ENCODE results near the gene MGAT5.

DNA sequence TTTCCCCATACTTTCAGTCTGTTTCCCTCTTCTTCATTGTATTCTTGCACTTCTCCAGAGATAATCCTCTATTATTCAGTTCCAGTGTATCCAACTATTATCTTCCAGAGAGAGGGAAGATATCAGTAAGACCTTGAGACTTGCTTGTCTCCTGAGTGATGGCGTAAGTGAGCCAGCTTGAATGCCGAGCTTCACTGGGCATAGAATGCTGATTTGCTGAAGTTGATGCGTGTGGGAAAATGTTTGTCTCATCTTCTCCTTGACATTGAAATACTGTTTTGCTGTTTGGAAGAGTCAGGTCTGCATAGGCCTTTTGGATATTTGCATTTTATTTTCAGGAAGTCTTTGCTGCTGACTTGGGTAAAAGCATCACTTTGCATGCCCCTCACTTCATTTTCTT, 41.1 kb upstream of the MGAT5 start:
- TF ChIP-seq POLR2A (IDR thresholded peaks at IDR 0.05) = no peak
- TF ChIP-seq, protein P1, sequence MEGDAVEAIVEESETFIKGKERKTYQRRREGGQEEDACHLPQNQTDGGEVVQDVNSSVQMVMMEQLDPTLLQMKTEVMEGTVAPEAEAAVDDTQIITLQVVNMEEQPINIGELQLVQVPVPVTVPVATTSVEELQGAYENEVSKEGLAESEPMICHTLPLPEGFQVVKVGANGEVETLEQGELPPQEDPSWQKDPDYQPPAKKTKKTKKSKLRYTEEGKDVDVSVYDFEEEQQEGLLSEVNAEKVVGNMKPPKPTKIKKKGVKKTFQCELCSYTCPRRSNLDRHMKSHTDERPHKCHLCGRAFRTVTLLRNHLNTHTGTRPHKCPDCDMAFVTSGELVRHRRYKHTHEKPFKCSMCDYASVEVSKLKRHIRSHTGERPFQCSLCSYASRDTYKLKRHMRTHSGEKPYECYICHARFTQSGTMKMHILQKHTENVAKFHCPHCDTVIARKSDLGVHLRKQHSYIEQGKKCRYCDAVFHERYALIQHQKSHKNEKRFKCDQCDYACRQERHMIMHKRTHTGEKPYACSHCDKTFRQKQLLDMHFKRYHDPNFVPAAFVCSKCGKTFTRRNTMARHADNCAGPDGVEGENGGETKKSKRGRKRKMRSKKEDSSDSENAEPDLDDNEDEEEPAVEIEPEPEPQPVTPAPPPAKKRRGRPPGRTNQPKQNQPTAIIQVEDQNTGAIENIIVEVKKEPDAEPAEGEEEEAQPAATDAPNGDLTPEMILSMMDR (IDR thresholded peaks at IDR 0.05) = no peak
- no peak for TF ChIP-seq POLR2AphosphoS5 (IDR thresholded peaks at IDR 0.05)
